Measurements from ENCODE around the gene AP1B1.
A peak's percentile ranks its signal among the peaks of the same experiment; 100 is the strongest.
"Not testable (repeated sequence)": the region's sequence is repeated elsewhere in the genome, so short reads cannot be mapped to it uniquely, and the experiment has no call there.

AP1B1 gene

GRCh38 chr22:29346659-29347058 lies 41.7 kb downstream of the AP1B1 start:
- no peak for DNase-seq

- no peak for DNase-seq
These were observed 42.4 kb downstream of the AP1B1 start for GRCh38 chr22:29345932-29346331.

DNA sequence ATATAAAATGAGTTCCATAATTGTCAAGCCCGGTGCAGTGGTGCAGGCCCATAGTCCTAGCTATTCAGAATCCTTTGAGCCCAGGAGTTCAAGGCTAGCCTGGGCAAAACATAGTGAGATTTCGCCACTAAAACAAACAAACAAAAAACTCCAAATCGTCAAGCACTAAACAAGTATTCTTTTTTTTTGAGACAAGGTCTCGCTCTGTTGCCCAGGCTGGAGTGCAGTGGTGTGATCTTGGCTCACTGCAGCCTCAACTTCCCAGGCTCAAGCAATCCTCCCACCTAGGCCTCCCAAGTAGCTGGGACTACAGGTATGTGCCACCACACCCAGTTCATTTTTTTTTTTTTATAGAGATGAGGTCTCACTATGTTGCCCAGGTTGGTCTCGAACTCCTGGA lies 43.5 kb downstream of the AP1B1 start:
- not testable (repeated sequence) for DNase-seq

GRCh38 chr22:29344137-29344536 lies 44.2 kb downstream of the AP1B1 start:
- DNase-seq: peak; percentile 47

GRCh38 chr22:29343313-29343805 lies 45.0 kb downstream of the AP1B1 start:
- no peak for DNase-seq

GRCh38 chr22:29342577-29343312 lies 45.6 kb downstream of the AP1B1 start:
- DNase-seq: no peak

GRCh38 chr22:29342177-29342576 lies 46.2 kb downstream of the AP1B1 start:
- DNase-seq: no peak

- no peak for DNase-seq
These were observed 46.6 kb downstream of the AP1B1 start for GRCh38 chr22:29341849-29342127.

DNA sequence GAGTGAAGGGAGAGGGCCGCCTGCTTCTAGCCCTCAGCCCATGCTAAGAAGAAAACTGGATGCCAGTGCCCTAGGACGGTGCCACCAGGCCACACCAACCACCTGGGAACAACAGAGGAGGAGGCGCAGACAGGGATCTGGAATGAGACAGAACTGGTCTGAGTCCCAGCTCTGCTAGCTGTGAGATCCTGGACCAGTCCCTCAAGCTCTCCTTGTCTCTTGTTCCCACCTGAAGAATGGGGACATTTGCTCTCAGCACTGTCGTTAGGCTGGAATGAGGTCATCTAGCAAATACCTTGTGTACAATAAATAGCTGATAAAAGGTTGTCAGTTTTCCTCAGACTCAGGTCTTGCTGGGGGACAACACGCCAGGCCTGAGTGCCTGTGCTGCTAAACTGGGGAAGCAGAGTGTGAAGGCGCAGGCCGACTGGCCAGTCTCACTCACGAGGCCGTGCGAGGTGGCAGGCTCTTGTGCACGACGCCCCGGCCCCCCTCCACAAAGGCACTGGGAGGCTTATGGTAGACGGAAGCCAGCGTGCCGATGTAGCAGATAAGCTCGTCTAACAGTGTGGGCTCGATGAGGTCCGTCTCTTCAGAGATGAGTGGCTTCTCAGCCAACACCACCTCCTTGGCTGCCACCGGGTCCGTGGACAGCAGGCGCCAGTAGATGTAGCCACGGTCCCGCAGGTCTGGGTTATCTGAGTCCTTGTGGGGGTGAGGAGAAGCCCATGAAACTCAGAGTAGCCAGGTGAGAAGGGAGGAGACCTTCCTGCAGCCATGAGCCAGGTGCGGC lies 47.1 kb downstream of the AP1B1 start:
- no peak for DNase-seq

DNA sequence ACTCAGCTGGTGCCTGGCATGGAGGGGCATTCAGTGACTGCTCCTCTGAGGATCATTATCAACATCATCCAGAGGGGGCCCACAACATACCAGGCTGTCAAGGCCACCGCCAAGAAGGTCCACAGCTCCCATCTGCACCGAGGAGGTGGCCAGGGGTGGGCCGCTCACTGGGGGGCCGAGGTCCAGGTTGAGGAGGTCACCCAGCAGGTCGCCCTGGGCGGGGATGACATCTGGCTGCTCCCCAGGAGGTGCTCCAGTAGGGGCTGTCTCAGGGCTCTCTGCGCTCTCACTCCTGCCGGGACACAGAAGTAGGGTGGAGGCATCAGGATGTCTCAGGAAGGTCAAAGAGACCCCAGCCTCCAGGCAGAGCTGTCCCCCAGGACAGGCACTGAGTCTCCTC lies 47.8 kb downstream of the AP1B1 start:
- no peak for DNase-seq

DNA sequence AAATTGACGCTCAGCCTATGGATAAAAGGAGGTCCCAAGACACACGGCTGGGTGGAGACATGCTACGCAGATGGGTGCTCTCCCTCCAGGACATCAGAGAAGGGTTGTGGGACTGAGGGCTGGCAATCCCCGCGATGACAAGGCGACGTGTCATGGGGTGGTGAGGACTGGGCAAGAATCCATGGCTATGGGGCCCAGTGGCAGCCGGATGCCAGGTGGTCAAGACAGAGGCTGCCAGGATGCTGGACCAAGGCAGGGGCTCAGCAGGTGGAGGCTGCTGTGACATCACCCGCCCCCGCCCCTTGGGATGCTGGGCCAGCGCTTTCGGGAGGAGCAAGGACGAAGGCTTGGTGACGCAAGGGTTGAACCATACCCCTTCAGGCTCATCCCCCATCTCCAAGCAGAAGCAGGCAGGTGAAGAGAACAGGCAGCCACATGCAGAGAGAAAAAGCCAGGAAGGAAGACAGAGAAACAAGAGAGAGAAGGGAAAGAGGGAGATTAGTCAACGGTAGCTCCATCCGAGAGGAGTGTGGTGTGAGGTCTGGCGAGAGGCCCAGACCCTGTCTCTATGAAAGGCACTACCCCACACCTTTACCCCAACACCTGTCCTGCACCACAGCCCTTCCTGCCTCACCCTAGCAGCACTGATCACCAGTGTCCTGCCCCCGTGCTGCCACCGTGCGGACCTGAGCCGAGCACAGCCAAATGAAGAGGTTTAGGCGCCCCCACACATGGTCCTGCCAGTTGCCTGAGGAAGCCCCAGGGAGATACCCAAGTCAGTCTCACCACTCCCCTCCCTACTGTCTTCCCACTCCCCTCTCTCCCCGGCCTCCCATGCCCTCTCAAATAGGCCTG lies 48.8 kb downstream of the AP1B1 start:
- DNase-seq: no peak

DNA sequence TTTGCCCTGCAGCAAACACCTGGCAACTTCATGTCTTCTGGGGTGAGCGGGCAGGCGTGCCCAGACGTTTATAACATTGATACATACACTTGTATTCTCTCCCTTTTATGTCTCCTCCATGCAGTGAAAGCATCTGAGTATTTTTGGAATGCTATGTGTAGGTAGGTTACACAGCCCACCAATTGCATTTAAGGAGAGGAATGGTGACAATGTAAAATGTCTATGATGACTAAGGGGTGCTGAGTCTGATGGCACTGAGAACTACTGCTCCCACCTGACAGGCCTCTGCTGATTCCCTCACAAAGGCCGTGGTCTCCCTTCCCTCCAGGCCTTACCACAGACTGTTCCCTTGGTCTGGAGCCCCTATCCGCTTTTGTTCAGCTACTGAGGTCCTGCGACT lies 50.0 kb downstream of the AP1B1 start:
- no peak for DNase-seq

- no peak for DNase-seq
These were observed 50.6 kb downstream of the AP1B1 start for GRCh38 chr22:29337631-29338284.

GRCh38 chr22:29336751-29337490 lies 51.4 kb downstream of the AP1B1 start:
- no peak for DNase-seq

GRCh38 chr22:29335656-29336055 lies 52.7 kb downstream of the AP1B1 start:
- DNase-seq: no peak

DNA sequence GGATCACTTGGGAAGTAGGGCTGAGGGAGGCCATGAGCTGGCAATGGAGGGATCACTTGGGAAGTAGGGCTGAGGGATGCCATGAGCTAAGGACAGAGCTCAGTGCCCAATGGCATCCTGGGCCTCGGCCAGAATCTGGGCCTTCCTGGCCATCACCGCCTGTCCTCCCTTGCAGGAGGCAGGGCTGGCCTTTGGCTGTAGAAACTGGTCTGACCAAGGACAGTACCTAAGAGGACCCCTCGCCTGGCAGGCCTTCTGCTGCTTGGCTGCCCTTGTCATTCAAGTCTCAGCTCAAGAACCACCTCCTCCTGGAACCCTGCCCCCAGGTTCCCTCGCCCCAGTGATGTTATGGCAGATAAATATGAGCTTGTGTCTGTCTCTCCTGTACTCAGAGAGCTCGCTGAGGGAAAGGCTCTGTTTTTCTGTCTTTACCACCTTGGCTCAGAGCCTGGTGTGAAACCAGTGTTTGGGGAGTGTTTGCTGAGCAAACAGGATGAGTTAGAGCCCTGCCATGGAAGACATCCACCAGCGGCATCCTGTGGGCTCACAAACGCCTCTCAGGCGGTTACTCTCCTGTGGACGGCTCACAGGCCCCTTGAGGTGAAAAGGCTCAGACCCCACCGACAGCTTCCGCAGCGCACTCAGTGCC lies 53.5 kb downstream of the AP1B1 start:
- DNase-seq: no peak

DNA sequence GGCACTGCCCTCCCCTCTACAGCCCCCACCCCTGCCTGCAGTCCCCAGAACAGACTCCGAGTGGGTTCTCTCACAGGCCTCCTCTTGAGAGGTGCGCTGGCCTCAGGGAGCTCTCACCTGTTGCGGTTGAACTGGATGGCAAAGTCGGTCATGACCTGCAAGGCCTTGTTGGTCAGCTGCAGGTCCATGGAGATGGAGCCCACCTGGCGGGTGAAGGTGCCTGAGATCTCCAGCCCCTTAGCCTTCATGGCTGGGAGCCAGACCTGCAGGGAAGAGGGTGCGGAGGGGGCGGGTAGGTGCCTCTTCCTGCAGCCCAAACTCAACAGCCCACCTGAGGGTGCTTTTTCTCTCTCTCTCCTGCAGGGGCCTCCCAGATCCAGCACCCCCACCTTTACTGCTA lies 54.2 kb downstream of the AP1B1 start:
- no peak for DNase-seq

DNA sequence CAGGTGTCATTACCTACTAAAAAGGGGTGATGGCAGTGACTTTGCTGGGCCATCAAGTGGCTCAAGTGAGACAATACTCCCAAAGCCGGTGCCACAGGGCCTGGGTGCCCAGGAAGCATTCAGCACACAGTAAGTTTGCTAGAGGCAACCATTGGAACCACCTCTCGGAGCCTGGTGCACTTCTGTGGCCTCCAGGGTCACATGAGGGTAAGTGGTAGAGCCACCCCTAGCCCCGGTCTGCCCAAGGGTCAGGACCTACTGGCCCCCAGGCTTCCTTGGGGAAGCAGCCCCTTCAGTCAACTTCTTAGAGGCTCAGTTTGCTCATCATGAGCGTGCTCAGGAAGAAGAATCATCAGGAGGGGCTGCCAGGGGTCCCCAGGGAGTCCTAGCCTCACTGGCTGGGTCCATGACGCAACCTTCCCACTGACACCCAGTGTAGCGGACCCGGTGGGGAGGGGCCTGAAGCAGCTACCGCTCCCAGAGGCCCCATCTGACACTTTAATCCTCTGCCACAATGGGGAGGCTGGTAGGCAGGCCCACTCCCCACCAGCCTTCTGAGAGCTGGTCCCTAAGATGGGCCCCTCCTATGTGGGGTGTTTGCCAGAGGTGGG lies 55.4 kb downstream of the AP1B1 start:
- no peak for DNase-seq

- no peak for DNase-seq
These were observed 56.6 kb downstream of the AP1B1 start for GRCh38 chr22:29331658-29332300.

DNA sequence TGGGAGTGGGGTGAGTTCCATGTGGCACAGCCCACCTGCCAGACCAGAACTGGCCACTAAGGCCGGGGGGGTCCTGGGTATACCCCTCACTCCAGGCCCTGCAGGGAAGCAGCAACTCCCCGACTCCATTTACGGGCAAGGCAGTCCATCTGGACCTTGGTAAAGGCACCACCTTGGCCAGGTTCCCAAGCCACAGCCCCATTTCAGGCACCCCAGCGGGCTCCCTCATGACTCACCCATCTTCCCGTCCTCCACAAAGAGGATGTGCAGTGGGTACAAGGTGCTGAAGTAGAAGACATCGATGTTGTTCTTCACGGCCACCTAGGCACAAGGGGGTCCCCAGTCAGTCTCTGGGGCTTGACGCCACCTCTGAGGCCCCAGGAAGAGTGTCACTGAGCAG lies 57.2 kb downstream of the AP1B1 start:
- DNase-seq: no peak

- DNase-seq: no peak
These were observed 57.6 kb downstream of the AP1B1 start for GRCh38 chr22:29330753-29331152.
